ENCODE data around the gene RAP1GDS1.

- no peak for TF ChIP-seq CTCF (IDR thresholded peaks at IDR 0.05)
- no peak for TF ChIP-seq ZFX (IDR thresholded peaks at IDR 0.05; ENCODE audit: borderline replicate concordance)
Observed at GRCh38 chr4:98447648-98448047, 186.5 kb downstream of the RAP1GDS1 start.
